Stimulated activated memory B cell treated with anti-CD40 and anti-IgM and Interleukin-4, amounts not matched to agents 10 μg/mL and 1 μg/mL and 100 μg/mL, for 72 hours (primary cell): Measurements from ENCODE around the gene TMEM247.

Experiments
- ATAC-seq: fragments of 150-1000 bp; cut with Tn5 transposase; 2 replicates; pipeline ENCODE4 v1.10.0; 2021
- H3K27ac Mint-ChIP-seq: one replicate; pipeline ENCODE4 v1.8.0; 2022; ENCODE audit warnings: mild to moderate bottlenecking, mixed read lengths
- H3K27me3 Mint-ChIP-seq: one replicate; pipeline ENCODE4 v1.8.0; 2022; ENCODE audit warnings: mixed read lengths
- H3K36me3 Mint-ChIP-seq: one replicate; pipeline ENCODE4 v1.8.0; 2022; ENCODE audit warnings: mixed read lengths
- H3K4me1 Mint-ChIP-seq: one replicate; pipeline ENCODE4 v1.8.0; 2022; ENCODE audit warnings: mixed read lengths
- H3K4me3 Mint-ChIP-seq: one replicate; pipeline ENCODE4 v1.8.0; 2022; ENCODE audit warnings: mild to moderate bottlenecking, moderate library complexity, mixed read lengths
- H3K9me3 Mint-ChIP-seq: one replicate; pipeline ENCODE4 v1.8.0; 2022; ENCODE audit warnings: mixed read lengths

TMEM247 gene

DNA sequence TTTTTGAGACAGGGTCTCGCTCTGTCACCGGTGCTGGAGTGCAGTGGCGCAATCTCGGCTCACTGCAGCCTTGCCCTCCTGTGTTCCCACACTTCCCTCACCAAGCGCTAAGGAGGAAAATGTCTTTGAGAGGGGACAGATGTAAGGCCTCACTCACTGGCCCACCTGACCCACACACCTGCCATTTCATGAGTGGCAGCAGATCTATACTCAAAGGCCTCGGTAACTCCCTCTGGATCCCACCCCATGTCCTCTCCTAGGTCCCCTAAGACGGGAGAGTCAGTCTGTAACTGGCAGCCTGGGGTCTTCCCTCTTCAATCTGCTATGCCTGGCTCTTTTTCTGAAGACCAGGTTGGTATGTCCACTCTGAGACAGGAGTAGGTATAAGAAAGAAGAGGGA lies 12.9 kb downstream of the TMEM247 start:
- Mint-ChIP-seq H3K36me3 (no peaks in the 10 kb centered on the region), H3K27ac (no peak overlapping the region), H3K4me3 (no peak overlapping the region), H3K4me1 (peaks cover 23% of the 10 kb centered on the region), H3K9me3 (no peaks in the 10 kb centered on the region), H3K27me3 (no peaks in the 10 kb centered on the region)
- no peak for ATAC-seq

DNA sequence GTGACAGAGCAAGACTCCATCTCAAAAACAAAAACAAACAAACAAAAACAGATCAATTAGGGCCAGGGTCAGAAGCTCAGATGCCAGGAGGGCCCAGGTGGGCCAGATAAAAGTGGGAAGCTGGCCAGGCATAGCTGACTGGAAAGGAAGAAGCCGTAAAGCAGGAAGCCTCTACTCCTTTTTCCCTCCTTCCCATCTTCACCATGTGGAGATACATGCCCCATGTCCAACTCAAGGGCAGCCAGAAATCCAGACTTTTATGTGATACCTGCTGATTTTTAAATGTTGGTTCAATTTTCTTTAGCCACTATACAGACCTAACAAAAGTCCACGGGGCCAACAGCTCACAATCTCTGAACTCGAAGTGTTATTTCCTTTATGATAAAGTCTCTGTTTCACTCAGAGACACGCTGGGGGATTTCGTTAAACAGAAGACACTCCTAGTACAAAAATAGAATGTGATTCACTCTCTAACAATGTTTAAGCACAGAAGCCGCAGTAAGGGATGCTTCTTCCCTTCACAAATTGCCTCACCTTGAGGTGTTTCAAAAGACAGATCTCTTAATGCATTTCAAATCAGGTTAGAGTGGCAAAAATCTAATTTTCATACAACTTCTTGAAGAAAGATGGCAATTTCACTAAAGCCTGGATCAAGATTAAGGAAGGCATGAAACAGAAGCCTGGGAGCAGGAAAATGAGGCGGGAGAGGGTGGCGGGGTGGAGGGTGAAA lies 14.0 kb downstream of the TMEM247 start:
- no peaks in the 10 kb centered on the region for H3K36me3 Mint-ChIP-seq
- peaks cover 25% of the 10 kb centered on the region for H3K4me1 Mint-ChIP-seq
- no peaks in the 10 kb centered on the region for H3K27me3 Mint-ChIP-seq
- H3K4me3 Mint-ChIP-seq = no peak overlapping the region
- peak overlapping the region; percentile 73 for H3K27ac Mint-ChIP-seq
- H3K9me3 Mint-ChIP-seq = no peaks in the 10 kb centered on the region
- ATAC-seq = peak; percentile 67

DNA sequence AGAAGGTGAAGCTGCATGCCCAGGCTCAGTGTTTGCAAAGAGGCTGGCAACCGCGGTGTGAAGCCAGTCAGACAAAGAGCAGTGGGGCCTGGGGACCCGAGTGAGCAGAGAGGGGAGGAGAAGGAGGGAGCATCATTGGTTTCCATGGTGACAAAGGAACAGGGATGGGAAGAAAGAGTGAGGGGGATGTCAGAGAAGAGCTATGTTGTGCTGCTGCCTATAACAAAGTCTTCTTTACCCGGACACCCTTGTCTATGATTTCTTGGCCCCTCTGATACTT lies 14.5 kb downstream of the TMEM247 start:
- H3K4me3 Mint-ChIP-seq = no peak overlapping the region
- no peaks in the 10 kb centered on the region for H3K27me3 Mint-ChIP-seq
- peaks cover 28% of the 10 kb centered on the region for H3K4me1 Mint-ChIP-seq
- H3K27ac Mint-ChIP-seq = no peak overlapping the region
- H3K9me3 Mint-ChIP-seq = no peaks in the 10 kb centered on the region
- ATAC-seq = no peak
- no peaks in the 10 kb centered on the region for H3K36me3 Mint-ChIP-seq

DNA sequence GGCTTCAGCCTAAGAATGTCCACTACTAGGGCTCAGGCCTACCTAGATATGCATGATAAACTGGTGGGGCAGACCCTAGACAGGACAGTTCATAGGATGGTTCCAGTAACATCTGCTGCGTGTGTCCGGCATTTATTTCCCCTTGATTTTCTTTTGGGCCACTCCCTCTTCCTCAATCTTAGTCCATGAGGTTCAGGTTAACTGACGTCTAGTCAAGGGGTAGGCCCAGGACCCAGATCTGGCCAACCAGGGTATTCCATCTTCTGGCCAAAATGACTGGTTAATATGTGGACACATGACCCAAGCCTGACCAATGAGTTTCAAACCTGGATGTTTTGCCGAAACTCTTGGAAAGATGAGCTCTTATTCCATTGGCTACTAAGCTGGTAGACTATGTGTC lies 15.2 kb downstream of the TMEM247 start:
- Mint-ChIP-seq H3K27me3 (no peaks in the 10 kb centered on the region), H3K9me3 (no peaks in the 10 kb centered on the region), H3K4me3 (no peak overlapping the region), H3K27ac (no peak overlapping the region), H3K4me1 (peaks cover 29% of the 10 kb centered on the region), H3K36me3 (no peaks in the 10 kb centered on the region)
- ATAC-seq = no peak

DNA sequence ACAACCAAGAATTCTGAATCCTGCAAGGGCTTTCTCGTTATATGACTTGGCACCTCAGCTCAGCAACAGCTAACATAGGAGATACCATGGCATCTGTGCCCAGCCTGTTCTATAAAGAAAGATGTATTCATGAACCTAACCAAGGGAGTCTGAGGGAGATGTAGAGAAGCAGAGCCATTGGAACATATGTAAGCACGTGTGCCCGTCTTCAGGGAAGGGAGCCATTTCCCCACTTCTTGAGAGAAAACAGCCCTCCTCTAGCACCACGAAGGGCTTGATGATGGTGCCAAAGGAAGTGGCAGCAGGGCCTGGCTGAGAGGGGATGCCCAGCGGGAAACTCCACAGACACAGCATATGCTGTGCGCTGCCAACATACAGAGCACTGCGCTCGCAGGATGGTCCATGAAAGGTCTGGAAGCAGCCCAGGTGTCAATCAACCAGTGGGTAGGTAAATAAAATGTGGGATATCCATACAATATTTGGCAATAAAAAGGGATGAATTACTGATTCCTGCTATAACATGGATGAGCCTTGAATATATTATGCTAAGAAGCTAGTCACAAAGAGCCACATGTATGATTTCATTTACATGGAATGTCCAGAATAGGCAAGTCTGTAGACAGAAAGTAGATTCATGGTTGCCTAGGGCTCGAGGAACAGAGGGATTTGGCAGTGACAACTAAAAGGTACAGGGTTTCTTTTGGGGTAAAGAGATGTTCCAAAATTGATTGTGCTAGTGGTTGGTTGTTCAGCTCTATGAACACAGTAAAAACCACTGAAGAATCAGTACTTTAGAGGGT lies 16.1 kb downstream of the TMEM247 start:
- H3K9me3 Mint-ChIP-seq = no peaks in the 10 kb centered on the region
- no peaks in the 10 kb centered on the region for H3K27me3 Mint-ChIP-seq
- no peak overlapping the region for H3K27ac Mint-ChIP-seq
- no peaks in the 10 kb centered on the region for H3K36me3 Mint-ChIP-seq
- H3K4me1 Mint-ChIP-seq = peaks cover 26% of the 10 kb centered on the region
- ATAC-seq = no peak
- no peak overlapping the region for H3K4me3 Mint-ChIP-seq

DNA sequence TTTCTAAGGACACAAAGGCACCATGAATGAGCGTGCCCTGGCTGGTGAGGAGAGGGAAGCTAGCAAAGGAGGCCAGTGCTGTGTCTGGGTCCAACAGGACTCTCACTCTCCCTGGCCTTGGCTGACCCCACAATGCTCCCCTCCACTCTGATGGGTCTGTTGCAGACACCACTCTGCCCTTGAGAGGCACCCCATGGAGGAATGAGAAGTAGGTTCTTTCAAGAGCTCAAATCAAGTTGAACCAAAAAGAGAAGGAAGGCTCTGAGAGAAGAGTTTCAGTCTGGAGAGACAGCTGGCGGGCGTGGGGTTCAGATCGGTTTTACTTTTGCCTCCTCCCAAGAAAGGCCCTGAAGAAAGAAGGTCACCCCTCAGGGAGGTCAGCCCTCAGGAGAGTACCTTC lies 18.4 kb downstream of the TMEM247 start:
- Mint-ChIP-seq H3K4me1 (peaks cover 21% of the 10 kb centered on the region), H3K4me3 (no peak overlapping the region), H3K27me3 (no peaks in the 10 kb centered on the region), H3K36me3 (no peaks in the 10 kb centered on the region), H3K9me3 (no peaks in the 10 kb centered on the region), H3K27ac (peak overlapping the region; percentile 30)
- no peak for ATAC-seq

DNA sequence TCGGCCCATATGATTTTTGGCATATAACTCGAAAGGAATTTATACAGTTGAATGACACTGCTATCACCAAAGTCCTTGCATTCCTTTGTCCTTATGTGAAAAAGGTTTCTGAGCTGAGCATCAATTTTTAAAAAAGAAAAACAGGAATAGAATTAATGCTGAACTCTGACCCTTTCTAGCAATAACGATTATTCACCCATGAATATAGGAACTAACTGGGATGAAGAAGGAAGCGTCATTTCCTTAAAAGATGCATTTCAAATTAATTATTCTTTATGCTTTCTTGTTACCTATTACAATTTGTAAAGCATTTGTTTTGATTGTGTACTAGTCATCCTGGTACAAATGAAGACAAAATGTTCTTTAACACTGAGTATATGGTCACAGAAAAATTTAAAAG lies 19.3 kb downstream of the TMEM247 start:
- Mint-ChIP-seq H3K4me3 (peak overlapping the region; percentile 13), H3K36me3 (no peaks in the 10 kb centered on the region), H3K9me3 (no peaks in the 10 kb centered on the region), H3K4me1 (peaks cover 12% of the 10 kb centered on the region), H3K27me3 (no peaks in the 10 kb centered on the region), H3K27ac (no peak overlapping the region)
- ATAC-seq = no peak

DNA sequence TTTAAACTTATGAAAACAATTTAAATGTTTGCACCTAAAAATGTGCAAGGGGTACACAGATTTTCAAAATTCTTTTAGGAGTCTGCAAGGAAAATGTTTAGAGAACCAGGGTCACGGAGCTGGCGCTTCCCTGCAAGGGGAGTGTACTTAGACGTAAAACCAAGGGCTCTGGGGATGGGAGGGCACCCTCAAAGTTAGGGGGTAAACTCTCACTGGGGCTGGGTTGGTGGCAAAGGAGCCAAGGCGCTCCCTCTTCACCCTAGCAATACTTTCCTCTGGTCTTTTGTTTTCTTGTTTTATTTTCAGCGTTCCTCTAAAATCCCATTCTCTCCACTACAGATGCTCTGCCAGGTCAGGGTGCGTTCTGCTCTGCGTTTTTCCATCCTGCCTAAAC lies 20.0 kb downstream of the TMEM247 start:
- Mint-ChIP-seq H3K27ac (peak overlapping the region; percentile 72), H3K4me3 (peak overlapping the region; percentile 87), H3K36me3 (no peaks in the 10 kb centered on the region), H3K4me1 (peaks cover 11% of the 10 kb centered on the region), H3K27me3 (no peaks in the 10 kb centered on the region), H3K9me3 (no peaks in the 10 kb centered on the region)
- ATAC-seq = no peak

DNA sequence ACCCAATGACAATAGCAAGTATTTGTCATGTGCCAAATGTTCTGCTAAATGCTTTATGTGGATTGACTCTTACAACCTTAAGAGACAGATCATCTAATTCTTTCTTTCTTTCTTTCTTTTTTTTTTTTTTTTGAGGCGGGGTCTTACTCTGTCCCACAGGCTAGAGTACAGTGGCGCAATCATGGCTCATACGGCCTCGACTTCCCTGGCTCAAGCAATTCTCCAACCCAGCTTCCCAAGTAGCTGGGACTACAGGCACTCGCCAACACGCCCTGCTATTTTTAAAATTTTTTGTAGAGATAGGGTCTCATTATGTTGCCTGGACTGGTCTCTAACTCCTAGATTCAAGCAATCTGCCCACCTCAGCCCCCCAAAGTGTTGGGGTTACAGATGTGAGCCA lies 21.4 kb downstream of the TMEM247 start:
- Mint-ChIP-seq H3K9me3 (no peaks in the 10 kb centered on the region), H3K4me1 (peaks cover 11% of the 10 kb centered on the region), H3K27ac (no peak overlapping the region), H3K4me3 (peak overlapping the region; percentile 49), H3K27me3 (no peaks in the 10 kb centered on the region), H3K36me3 (no peaks in the 10 kb centered on the region)
- ATAC-seq = no peak

DNA sequence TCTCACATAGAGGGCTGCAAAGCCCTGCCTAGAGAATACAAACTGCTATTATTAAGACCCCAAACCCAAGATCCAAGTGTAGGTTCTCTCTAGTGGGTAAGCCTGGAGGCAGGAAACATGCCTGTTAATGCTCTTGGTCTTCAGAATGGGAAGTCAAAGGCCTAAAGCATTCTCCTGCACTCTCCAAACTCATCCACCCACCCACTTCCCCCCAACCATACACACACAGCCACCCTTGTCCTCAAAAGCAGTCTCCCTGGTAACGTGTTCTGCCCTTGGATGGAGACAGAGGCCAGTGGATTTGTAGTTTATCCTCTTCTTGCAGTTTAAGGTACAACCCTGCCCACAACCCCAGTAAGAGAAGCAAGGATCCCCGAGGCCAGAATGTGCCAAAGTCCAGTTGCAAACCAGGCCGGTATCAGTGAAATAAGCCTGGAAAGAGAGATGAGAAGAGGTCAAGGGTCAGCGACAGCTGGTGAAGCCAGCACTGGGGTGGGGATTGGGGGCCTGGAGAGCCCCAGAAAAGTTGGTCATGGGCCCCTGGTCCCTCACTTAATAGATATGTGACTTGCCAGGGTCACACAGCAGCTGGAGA lies 23.0 kb downstream of the TMEM247 start:
- Mint-ChIP-seq H3K4me3 (no peak overlapping the region), H3K27me3 (no peaks in the 10 kb centered on the region), H3K9me3 (no peaks in the 10 kb centered on the region), H3K36me3 (no peaks in the 10 kb centered on the region), H3K4me1 (peaks cover 11% of the 10 kb centered on the region), H3K27ac (no peak overlapping the region)
- ATAC-seq = no peak

DNA sequence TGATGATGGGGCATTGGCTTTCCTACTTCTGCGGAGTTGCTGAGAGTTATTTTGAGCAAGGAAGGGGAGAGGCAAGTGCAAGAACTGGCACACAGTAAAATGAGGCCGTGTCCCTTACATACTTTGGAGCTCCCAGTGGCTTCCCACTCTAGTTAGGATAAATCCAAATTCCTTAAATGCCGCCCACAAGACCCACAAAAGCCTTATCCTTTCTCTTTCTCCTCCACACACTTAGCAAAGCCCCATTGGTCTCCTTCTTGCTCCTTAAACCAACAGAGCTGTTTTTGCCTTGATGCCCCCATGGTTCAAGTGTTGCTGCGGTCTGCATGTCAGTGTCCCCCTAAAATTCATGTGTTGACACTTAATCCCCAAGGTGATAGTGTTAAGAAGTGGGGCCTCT lies 24.3 kb downstream of the TMEM247 start:
- no peak overlapping the region for H3K27ac Mint-ChIP-seq
- no peak overlapping the region for H3K4me3 Mint-ChIP-seq
- H3K4me1 Mint-ChIP-seq = peaks cover 7% of the 10 kb centered on the region
- ATAC-seq = no peak
- no peaks in the 10 kb centered on the region for H3K9me3 Mint-ChIP-seq
- no peaks in the 10 kb centered on the region for H3K36me3 Mint-ChIP-seq
- H3K27me3 Mint-ChIP-seq = no peaks in the 10 kb centered on the region

DNA sequence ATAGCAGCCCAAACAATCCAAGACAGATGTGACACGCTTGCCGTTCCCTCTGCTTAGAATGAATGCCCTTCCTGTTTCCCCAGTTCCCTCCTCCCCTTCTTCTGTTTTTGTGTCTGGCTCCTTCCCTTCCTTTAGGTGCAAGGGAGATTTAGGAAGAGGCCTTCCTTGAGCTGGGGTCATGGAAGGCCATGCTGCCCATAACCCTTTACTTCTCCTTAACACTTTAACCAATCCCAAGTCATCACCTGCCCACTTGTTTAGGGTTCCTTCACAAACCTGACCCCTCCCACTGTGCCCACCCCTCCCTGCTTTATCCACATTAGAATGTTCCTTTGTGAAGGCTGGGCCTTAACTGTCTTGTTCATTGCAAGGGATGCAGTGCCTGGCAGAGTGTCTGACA lies 24.9 kb downstream of the TMEM247 start:
- no peak overlapping the region for H3K27ac Mint-ChIP-seq
- no peaks in the 10 kb centered on the region for H3K36me3 Mint-ChIP-seq
- no peak overlapping the region for H3K4me3 Mint-ChIP-seq
- H3K4me1 Mint-ChIP-seq = peaks cover 7% of the 10 kb centered on the region
- H3K27me3 Mint-ChIP-seq = no peaks in the 10 kb centered on the region
- no peak for ATAC-seq
- no peaks in the 10 kb centered on the region for H3K9me3 Mint-ChIP-seq

DNA sequence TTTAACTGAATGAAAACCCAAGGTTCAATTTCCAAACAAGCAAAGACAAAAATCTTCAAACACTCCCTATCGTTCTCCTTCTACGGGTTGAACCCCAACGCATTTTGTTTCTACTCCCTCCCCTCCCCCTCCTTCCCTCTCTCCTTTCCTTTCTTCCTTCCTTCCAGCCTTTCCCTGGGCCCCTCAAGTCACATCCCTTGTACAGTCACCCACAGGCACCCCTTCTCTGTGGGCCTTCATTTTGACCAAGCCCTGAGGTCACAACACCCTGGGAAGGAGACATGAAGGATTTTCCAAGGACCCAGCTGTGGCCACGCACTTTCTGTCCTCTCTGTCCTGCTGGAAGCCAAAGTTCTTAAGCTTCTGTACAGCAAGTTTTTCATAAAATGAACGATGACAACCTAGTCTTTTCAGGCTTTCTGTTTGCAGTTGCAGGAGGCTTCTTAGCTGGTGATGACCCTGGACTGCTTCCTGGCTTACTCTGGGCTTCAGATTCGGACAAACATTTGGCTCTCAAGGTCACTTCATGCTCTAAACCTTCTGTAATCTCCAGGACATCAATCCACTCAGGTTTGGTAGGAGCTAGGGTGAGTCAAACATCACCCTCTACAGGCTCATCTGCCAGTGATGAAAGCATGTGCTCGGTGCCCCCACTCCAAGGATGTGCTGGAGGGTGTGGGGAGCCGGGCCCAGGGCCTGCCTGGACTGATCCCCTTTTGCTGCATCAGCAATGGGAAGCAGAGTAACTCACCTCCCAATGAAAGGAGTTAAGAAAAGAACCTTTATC lies 25.5 kb downstream of the TMEM247 start:
- Mint-ChIP-seq H3K27ac (no peak overlapping the region), H3K9me3 (no peaks in the 10 kb centered on the region), H3K4me3 (no peak overlapping the region), H3K27me3 (no peaks in the 10 kb centered on the region), H3K36me3 (no peaks in the 10 kb centered on the region), H3K4me1 (peaks cover 2% of the 10 kb centered on the region)
- no peak for ATAC-seq

DNA sequence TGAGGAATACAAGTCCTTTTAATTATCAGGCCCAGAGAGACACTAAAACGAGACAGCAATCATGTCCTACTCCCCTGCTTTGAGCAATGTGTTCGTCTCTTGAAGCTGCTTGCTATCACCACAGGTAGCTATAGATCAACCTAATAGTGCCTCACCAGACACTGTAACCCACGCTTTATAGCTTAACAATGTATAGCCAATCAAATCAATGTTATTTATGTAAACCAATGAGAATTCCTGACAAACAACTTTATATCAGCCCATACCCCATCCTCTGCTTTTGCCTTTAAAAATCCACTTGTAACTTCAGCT lies 26.1 kb downstream of the TMEM247 start:
- Mint-ChIP-seq H3K27me3 (no peaks in the 10 kb centered on the region), H3K9me3 (no peaks in the 10 kb centered on the region), H3K36me3 (no peaks in the 10 kb centered on the region), H3K27ac (no peak overlapping the region), H3K4me3 (no peak overlapping the region), H3K4me1 (no peaks in the 10 kb centered on the region)
- ATAC-seq = no peak

DNA sequence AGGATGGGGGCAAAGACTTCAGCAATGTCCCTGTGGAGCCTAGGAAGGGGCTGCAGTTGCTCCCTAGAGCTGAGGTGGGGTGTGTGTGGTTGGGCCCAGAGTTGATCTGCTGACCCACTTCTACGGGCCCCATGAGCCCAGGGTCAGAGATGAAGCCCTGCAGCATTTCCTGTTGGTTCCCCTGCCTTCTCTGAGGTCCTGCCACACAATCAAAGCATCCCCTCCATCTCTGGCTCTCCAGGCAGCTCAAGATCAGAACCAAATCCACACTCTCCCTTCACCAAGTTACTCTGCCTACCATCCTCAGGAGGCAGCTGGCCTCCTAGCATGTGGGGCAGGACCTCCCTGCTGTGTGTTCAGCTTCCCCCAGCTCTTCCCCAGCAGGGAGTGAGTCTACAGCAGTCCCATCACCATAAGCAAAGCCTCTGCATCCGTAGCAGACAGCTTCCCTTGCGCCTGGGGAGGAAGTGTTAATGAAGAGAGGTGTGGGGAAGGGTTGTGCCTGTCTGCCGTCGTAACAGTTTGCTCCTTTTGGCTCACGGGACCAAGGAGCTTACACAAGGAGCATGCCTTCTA lies 26.9 kb downstream of the TMEM247 start:
- Mint-ChIP-seq H3K4me3 (no peak overlapping the region), H3K4me1 (no peaks in the 10 kb centered on the region), H3K27me3 (no peaks in the 10 kb centered on the region), H3K36me3 (no peaks in the 10 kb centered on the region), H3K9me3 (no peaks in the 10 kb centered on the region), H3K27ac (no peak overlapping the region)
- ATAC-seq = no peak
